Ramos (cell line): ENCODE measurements around the gene DLG3.
"Not testable (repeated sequence)": the region's sequence is repeated elsewhere in the genome, so short reads cannot be mapped to it uniquely, and the experiment has no call there.

Source experiments
- in situ Hi-C: fragments of 300-500 bp; cut with MboI; formaldehyde crosslinking; loops from one replicate; pipeline ENCODE4 v1.14.3; 2022; ENCODE audit warnings: low sequenced_read_pairs; ENCODE audit not compliant: unreplicated experiment

DLG3 gene

GRCh38 chrX:70508296-70508911, 63.8 kb downstream of the DLG3 start:
- in situ Hi-C loops, result no loop called here

GRCh38 chrX:70509078-70509477, 64.4 kb downstream of the DLG3 start:
- in situ Hi-C loops, result no loop called here

- in situ Hi-C loops, result not testable (repeated sequence)
Measured at GRCh38 chrX:70515270-70515669, 70.6 kb downstream of the DLG3 start.

GRCh38 chrX:70515692-70516091, 71.1 kb downstream of the DLG3 start:
- in situ Hi-C loops, result not testable (repeated sequence)

- in situ Hi-C loops, result no loop called here
Measured at GRCh38 chrX:70525733-70526132, 81.1 kb downstream of the DLG3 start.

GRCh38 chrX:70527053-70527452, 82.4 kb downstream of the DLG3 start:
- in situ Hi-C loops, result no loop called here

GRCh38 chrX:70527610-70528345, 83.1 kb downstream of the DLG3 start:
- in situ Hi-C loops, result no loop called here

- in situ Hi-C loops, result no loop called here
Measured at GRCh38 chrX:70535198-70535597, 90.6 kb downstream of the DLG3 start.

GRCh38 chrX:70549429-70549828, 104.8 kb downstream of the DLG3 start:
- in situ Hi-C loops, result no loop called here

- in situ Hi-C loops, result no loop called here
Measured at GRCh38 chrX:70552130-70552704, 107.6 kb downstream of the DLG3 start.

GRCh38 chrX:70553516-70553915, 108.9 kb downstream of the DLG3 start:
- in situ Hi-C loops, result no loop called here

GRCh38 chrX:70554081-70554480, 109.4 kb downstream of the DLG3 start:
- in situ Hi-C loops, result no loop called here

- in situ Hi-C loops, result no loop called here
Measured at GRCh38 chrX:70554523-70554922, 109.9 kb downstream of the DLG3 start.

- in situ Hi-C loops, result no loop called here
Measured at GRCh38 chrX:70554948-70555347, 110.3 kb downstream of the DLG3 start.
